ENCODE data around the gene MECR. TPM values are rescaled to one million over a fixed set of nuclear protein-coding genes. Genes with fewer than 3 reads are reported as not detected.

MECR gene
- total RNA-seq, 1 experiment from 2014 or later = 25.3 TPM

DNA sequence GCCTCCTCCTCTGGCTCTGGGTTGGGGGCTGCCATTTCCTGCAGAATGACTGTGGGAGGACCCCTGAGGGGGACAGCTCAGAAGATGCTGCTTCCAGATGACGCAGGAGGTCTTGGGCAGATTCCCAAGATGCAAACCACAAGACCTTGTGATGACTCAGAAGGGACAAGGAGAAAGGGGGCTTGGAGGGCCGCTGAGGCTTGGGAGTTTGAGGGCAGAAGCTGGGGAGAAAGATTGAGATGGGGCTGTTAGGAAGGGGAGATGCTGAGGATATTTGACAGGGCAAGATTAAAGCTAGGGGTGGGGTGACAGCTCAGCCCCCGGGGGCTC lies 13.1 kb upstream of the MECR start:
- Histone ChIP-seq H3K79me2 (ENCODE audit: low read length) (no peaks in the 10 kb centered on the region), H3K27me3 (ENCODE audit: low read length) (no peaks in the 10 kb centered on the region), H3K27ac (ENCODE audit: low read length) (no peak overlapping the region), H3K4me1 (ENCODE audit: low read length) (no peaks in the 10 kb centered on the region), H4K20me1 (ENCODE audit: insufficient read depth, low read depth, low read length) (no peaks in the 10 kb centered on the region), H2AFZ (ENCODE audit: low read length) (no peak overlapping the region), H3K9me2 (replicated peaks; ENCODE audit: insufficient read depth, low read length) (no peaks in the 10 kb centered on the region), H3K4me3 (ENCODE audit: low read length) (no peak overlapping the region), H3K9ac (ENCODE audit: low read length) (no peak overlapping the region), H3K4me2 (ENCODE audit: low read depth, low read length, poor library complexity, severe bottlenecking) (no peak overlapping the region), H3K9me3 (ENCODE audit: low read length) (no peaks in the 10 kb centered on the region), H3K36me3 (ENCODE audit: insufficient read depth, low read length) (no peaks in the 10 kb centered on the region)
- no peak for DNase-seq

GRCh38 chr1:29243023-29243870 lies 12.5 kb upstream of the MECR start:
- H3K27ac ChIP-seq (ENCODE audit: low read length) = no peak overlapping the region
- H3K27me3 ChIP-seq (ENCODE audit: low read length) = no peaks in the 10 kb centered on the region
- no peaks in the 10 kb centered on the region for H3K79me2 ChIP-seq (ENCODE audit: low read length)
- no peaks in the 10 kb centered on the region for H3K9me3 ChIP-seq (ENCODE audit: low read length)
- no peaks in the 10 kb centered on the region for H3K9me2 ChIP-seq (replicated peaks; ENCODE audit: insufficient read depth, low read length)
- no peak overlapping the region for H3K9ac ChIP-seq (ENCODE audit: low read length)
- H3K36me3 ChIP-seq (ENCODE audit: insufficient read depth, low read length) = no peaks in the 10 kb centered on the region
- no peak overlapping the region for H2AFZ ChIP-seq (ENCODE audit: low read length)
- no peak overlapping the region for H3K4me2 ChIP-seq (ENCODE audit: low read depth, low read length, poor library complexity, severe bottlenecking)
- no peaks in the 10 kb centered on the region for H4K20me1 ChIP-seq (ENCODE audit: insufficient read depth, low read depth, low read length)
- H3K4me1 ChIP-seq (ENCODE audit: low read length) = no peaks in the 10 kb centered on the region
- no peak overlapping the region for H3K4me3 ChIP-seq (ENCODE audit: low read length)
- DNase-seq = no peak

- no peaks in the 10 kb centered on the region for H3K9me3 ChIP-seq (ENCODE audit: low read length)
- no peak overlapping the region for H3K9ac ChIP-seq (ENCODE audit: low read length)
- no peaks in the 10 kb centered on the region for H3K36me3 ChIP-seq (ENCODE audit: insufficient read depth, low read length)
- no peak for DNase-seq
- H3K27ac ChIP-seq (ENCODE audit: low read length) = no peak overlapping the region
- H3K27me3 ChIP-seq (ENCODE audit: low read length) = no peaks in the 10 kb centered on the region
- H4K20me1 ChIP-seq (ENCODE audit: insufficient read depth, low read depth, low read length) = no peaks in the 10 kb centered on the region
- no peak overlapping the region for H2AFZ ChIP-seq (ENCODE audit: low read length)
- H3K4me3 ChIP-seq (ENCODE audit: low read length) = no peak overlapping the region
- H3K79me2 ChIP-seq (ENCODE audit: low read length) = no peaks in the 10 kb centered on the region
- H3K4me2 ChIP-seq (ENCODE audit: low read depth, low read length, poor library complexity, severe bottlenecking) = no peak overlapping the region
- H3K4me1 ChIP-seq (ENCODE audit: low read length) = peaks cover 5% of the 10 kb centered on the region
- H3K9me2 ChIP-seq (replicated peaks; ENCODE audit: insufficient read depth, low read length) = no peaks in the 10 kb centered on the region
These were observed 10.3 kb upstream of the MECR start for GRCh38 chr1:29240986-29241385.

- DNase-seq = no peak
These were observed 9.7 kb upstream of the MECR start for GRCh38 chr1:29240400-29240837.

DNA sequence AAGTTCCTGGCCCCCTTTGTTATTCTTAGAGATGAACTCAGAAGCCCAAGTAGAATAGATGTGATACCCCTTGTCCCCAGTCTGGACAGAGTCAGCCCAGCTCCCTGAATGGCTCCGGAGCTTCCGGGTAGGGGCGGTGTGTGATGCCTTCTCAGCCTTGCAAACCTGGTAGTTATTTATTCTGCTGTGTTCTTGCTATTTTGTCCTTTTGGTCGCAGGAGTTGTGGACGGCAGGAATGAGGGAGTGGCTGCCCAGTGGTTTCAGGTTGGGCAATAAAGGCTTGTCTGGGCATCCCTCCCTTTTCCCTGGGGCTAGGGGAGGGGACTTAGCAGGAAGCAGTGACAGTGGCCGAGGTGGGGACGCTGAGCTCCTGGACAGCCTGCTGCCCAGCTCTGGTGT lies 8.4 kb upstream of the MECR start:
- H3K27me3 ChIP-seq (ENCODE audit: low read length) = no peaks in the 10 kb centered on the region
- no peak overlapping the region for H3K4me3 ChIP-seq (ENCODE audit: low read length)
- H3K4me2 ChIP-seq (ENCODE audit: low read depth, low read length, poor library complexity, severe bottlenecking) = no peak overlapping the region
- no peaks in the 10 kb centered on the region for H3K9me2 ChIP-seq (replicated peaks; ENCODE audit: insufficient read depth, low read length)
- H3K9me3 ChIP-seq (ENCODE audit: low read length) = no peaks in the 10 kb centered on the region
- no peak overlapping the region for H3K27ac ChIP-seq (ENCODE audit: low read length)
- no peak overlapping the region for H3K9ac ChIP-seq (ENCODE audit: low read length)
- no peak overlapping the region for H2AFZ ChIP-seq (ENCODE audit: low read length)
- no peaks in the 10 kb centered on the region for H3K36me3 ChIP-seq (ENCODE audit: insufficient read depth, low read length)
- DNase-seq = no peak
- H3K4me1 ChIP-seq (ENCODE audit: low read length) = peaks cover 16% of the 10 kb centered on the region
- no peaks in the 10 kb centered on the region for H3K79me2 ChIP-seq (ENCODE audit: low read length)
- no peaks in the 10 kb centered on the region for H4K20me1 ChIP-seq (ENCODE audit: insufficient read depth, low read depth, low read length)

More at GRCh38 chr1:29240400-29240837, 9.7 kb upstream of the MECR start:
- Histone ChIP-seq H4K20me1 (ENCODE audit: insufficient read depth, low read depth, low read length) (no peaks in the 10 kb centered on the region), H3K27ac (ENCODE audit: low read length) (no peak overlapping the region), H3K4me2 (ENCODE audit: low read depth, low read length, poor library complexity, severe bottlenecking) (no peak overlapping the region), H3K79me2 (ENCODE audit: low read length) (no peaks in the 10 kb centered on the region), H3K9me3 (ENCODE audit: low read length) (no peaks in the 10 kb centered on the region), H3K4me3 (ENCODE audit: low read length) (no peak overlapping the region), H3K9me2 (replicated peaks; ENCODE audit: insufficient read depth, low read length) (no peaks in the 10 kb centered on the region), H3K9ac (ENCODE audit: low read length) (no peak overlapping the region), H2AFZ (ENCODE audit: low read length) (no peak overlapping the region), H3K4me1 (ENCODE audit: low read length) (peaks cover 8% of the 10 kb centered on the region), H3K36me3 (ENCODE audit: insufficient read depth, low read length) (no peaks in the 10 kb centered on the region), H3K27me3 (ENCODE audit: low read length) (no peaks in the 10 kb centered on the region)

GRCh38 chr1:29238620-29239002 lies 7.9 kb upstream of the MECR start:
- Histone ChIP-seq H2AFZ (ENCODE audit: low read length) (no peak overlapping the region), H3K9ac (ENCODE audit: low read length) (no peak overlapping the region), H3K9me3 (ENCODE audit: low read length) (no peaks in the 10 kb centered on the region), H4K20me1 (ENCODE audit: insufficient read depth, low read depth, low read length) (no peaks in the 10 kb centered on the region), H3K79me2 (ENCODE audit: low read length) (no peaks in the 10 kb centered on the region), H3K4me1 (ENCODE audit: low read length) (peaks cover 17% of the 10 kb centered on the region), H3K4me3 (ENCODE audit: low read length) (no peak overlapping the region), H3K9me2 (replicated peaks; ENCODE audit: insufficient read depth, low read length) (no peaks in the 10 kb centered on the region), H3K4me2 (ENCODE audit: low read depth, low read length, poor library complexity, severe bottlenecking) (no peak overlapping the region), H3K27ac (ENCODE audit: low read length) (no peak overlapping the region), H3K36me3 (ENCODE audit: insufficient read depth, low read length) (no peaks in the 10 kb centered on the region), H3K27me3 (ENCODE audit: low read length) (no peaks in the 10 kb centered on the region)
- DNase-seq = no peak

DNA sequence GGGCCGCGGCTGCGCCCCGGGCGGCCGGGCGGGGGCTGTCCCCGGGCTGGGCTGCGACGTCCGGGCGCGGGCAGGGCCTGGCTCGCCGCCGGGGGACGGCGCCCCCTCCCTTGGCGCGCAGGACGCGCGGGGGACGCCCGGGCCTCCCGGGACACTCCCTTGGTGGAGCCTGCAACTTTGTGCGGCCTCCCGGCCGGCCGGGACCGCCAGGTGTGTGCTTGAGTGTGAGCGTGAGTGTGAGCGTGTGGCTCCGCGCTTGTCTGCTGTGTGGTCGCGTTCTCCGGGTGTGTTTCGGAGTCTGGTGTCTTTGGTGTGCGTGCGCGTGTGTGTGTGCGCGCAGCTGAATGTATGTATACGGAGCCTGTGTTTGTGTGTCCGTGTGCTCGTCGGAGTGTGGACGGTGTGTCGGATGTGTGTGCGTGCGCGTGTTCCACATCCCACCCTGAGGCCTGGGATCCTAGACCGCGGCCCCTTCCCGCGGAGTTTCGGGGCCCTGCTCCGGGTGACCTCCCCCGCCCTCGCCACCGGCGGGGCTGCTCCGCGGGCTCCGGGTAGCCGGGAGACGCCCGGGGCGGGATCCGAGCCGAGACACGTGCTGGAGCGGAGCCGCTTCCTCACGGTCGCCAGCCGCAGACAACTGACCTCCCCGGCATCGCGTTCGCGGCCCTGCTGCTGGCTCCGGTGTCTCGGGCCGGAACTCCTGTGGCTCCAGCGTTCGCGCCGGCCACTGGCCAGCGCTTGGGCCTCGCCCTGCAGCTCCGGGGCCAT lies 7.3 kb upstream of the MECR start:
- Histone ChIP-seq H3K4me3 (ENCODE audit: low read length) (no peak overlapping the region), H3K9ac (ENCODE audit: low read length) (no peak overlapping the region), H3K36me3 (ENCODE audit: insufficient read depth, low read length) (no peaks in the 10 kb centered on the region), H3K9me3 (ENCODE audit: low read length) (no peaks in the 10 kb centered on the region), H3K27ac (ENCODE audit: low read length) (no peak overlapping the region), H3K27me3 (ENCODE audit: low read length) (no peaks in the 10 kb centered on the region), H3K4me2 (ENCODE audit: low read depth, low read length, poor library complexity, severe bottlenecking) (no peak overlapping the region), H3K9me2 (replicated peaks; ENCODE audit: insufficient read depth, low read length) (no peaks in the 10 kb centered on the region), H3K79me2 (ENCODE audit: low read length) (no peaks in the 10 kb centered on the region), H3K4me1 (ENCODE audit: low read length) (peaks cover 17% of the 10 kb centered on the region), H2AFZ (ENCODE audit: low read length) (no peak overlapping the region), H4K20me1 (ENCODE audit: insufficient read depth, low read depth, low read length) (no peaks in the 10 kb centered on the region)
- DNase-seq = no peak

DNA sequence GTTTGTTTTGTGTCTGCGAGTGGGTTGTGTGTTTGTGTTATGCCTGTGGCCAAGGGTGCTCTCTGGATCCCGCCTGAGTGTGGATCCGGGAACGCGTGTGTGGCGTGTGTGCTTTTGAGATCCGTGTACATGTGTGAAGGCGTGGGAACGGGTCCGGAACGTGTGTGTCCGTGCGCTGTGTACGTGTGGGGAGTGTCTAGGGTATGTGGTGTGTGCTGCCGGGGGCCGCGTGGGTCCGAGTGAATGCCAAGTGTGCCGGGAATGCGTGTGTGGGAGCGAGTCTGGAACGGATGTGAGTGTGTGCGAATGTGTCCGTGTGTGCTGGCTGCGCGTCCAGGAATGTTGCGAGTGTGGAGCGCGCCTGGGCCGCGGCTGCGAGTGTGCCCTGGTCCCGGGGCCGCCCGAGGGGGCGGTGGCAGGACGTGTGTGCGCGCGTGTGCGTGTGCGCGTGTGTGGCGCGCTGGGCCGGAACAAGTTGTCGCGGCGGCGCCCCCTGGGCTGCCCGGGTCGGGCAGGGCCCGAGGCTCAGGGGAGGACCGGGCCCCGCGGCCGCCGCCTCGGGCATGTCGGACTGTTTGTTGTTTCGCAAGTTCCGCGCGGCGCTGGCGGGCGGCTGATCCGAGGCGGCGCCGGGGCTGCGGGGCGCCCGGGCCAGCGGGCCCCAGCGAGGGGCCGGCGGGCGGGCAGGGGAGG lies 6.5 kb upstream of the MECR start:
- H3K27me3 ChIP-seq (ENCODE audit: low read length) = no peaks in the 10 kb centered on the region

More for the DNA sequence above, 6.5 kb upstream of the MECR start:
- no peaks in the 10 kb centered on the region for H3K79me2 ChIP-seq (ENCODE audit: low read length)
- no peaks in the 10 kb centered on the region for H3K9me2 ChIP-seq (replicated peaks; ENCODE audit: insufficient read depth, low read length)
- H3K4me3 ChIP-seq (ENCODE audit: low read length) = no peak overlapping the region
- no peak overlapping the region for H2AFZ ChIP-seq (ENCODE audit: low read length)
- no peak overlapping the region for H3K4me2 ChIP-seq (ENCODE audit: low read depth, low read length, poor library complexity, severe bottlenecking)
- H4K20me1 ChIP-seq (ENCODE audit: insufficient read depth, low read depth, low read length) = no peaks in the 10 kb centered on the region
- H3K9me3 ChIP-seq (ENCODE audit: low read length) = no peaks in the 10 kb centered on the region
- no peak overlapping the region for H3K9ac ChIP-seq (ENCODE audit: low read length)
- no peak for DNase-seq
- no peak overlapping the region for H3K27ac ChIP-seq (ENCODE audit: low read length)
- H3K36me3 ChIP-seq (ENCODE audit: insufficient read depth, low read length) = no peaks in the 10 kb centered on the region
- H3K4me1 ChIP-seq (ENCODE audit: low read length) = peaks cover 17% of the 10 kb centered on the region
